Mesodermal cell (in vitro differentiated cells): ENCODE results near the gene ERBB2.
"Not testable (repeated sequence)": the region's sequence is repeated elsewhere in the genome, so short reads cannot be mapped to it uniquely, and the experiment has no call there.

Experiments
- H3K27ac ChIP-seq: 2 replicates; pipeline ENCODE4 v1.7.0; 2013; ENCODE audit warnings: mild to moderate bottlenecking, low read depth, low read length, moderate library complexity; ENCODE audit not compliant: severe bottlenecking
- H3K36me3 ChIP-seq: 2 replicates; pipeline ENCODE4 v1.7.1; 2013; ENCODE audit warnings: mild to moderate bottlenecking, low read length, moderate library complexity; ENCODE audit not compliant: control insufficient read depth, insufficient read depth
- H3K4me1 ChIP-seq: one replicate; pipeline ENCODE4 v1.7.1; 2013; ENCODE audit warnings: mild to moderate bottlenecking, low read length; ENCODE audit not compliant: insufficient read depth, control insufficient read depth, poor library complexity, severe bottlenecking
- H3K4me3 ChIP-seq: 2 replicates; pipeline ENCODE4 v1.7.0; 2013; ENCODE audit warnings: low read length, control low read depth, mild to moderate bottlenecking; ENCODE audit not compliant: insufficient read depth, poor library complexity, severe bottlenecking; ENCODE audit errors: extremely low read depth
- H3K9me3 ChIP-seq: 2 replicates; pipeline ENCODE4 v1.7.1; 2013; ENCODE audit warnings: mild to moderate bottlenecking, low read length, moderate library complexity; ENCODE audit not compliant: control insufficient read depth
- WGBS, 2 experiments: methylation state at CpG; one replicate each; pipeline ENCODE4 v1.1.5; 2013; ENCODE audit warnings: missing lambda C conversion rate in 2 of 2; ENCODE audit not compliant: insufficient coverage in 2 of 2; 5-methylcytosine and 5-hydroxymethylcytosine counted together

ERBB2 gene

GRCh38 chr17:39742856-39743436 lies 43.1 kb downstream of the ERBB2 start:
- Histone ChIP-seq H3K4me3 (no peak overlapping the region), H3K36me3 (no peaks in the 10 kb centered on the region), H3K27ac (no peak overlapping the region), H3K4me1 (peaks cover 22% of the 10 kb centered on the region), H3K9me3 (no peaks in the 10 kb centered on the region)
- WGBS, 2 experiments: 92 to 99% methylated on average over 16 to 19 of the region's 21 CpGs

GRCh38 chr17:39744075-39744835 lies 44.4 kb downstream of the ERBB2 start:
- WGBS, 2 experiments: 90 to 94% methylated on average over 14 to 15 of the region's 16 CpGs

GRCh38 chr17:39744836-39745215 lies 45.0 kb downstream of the ERBB2 start:
- Histone ChIP-seq H3K36me3 (no peaks in the 10 kb centered on the region), H3K4me1 (peaks cover 18% of the 10 kb centered on the region), H3K4me3 (no peak overlapping the region), H3K9me3 (no peaks in the 10 kb centered on the region), H3K27ac (no peak overlapping the region)
- WGBS, 2 experiments: 88 to 91% methylated on average over 8 of the region's 8 CpGs

More at GRCh38 chr17:39744075-39744835, 44.4 kb downstream of the ERBB2 start:
- Histone ChIP-seq H3K4me1 (peaks cover 22% of the 10 kb centered on the region), H3K27ac (no peak overlapping the region), H3K4me3 (no peak overlapping the region), H3K9me3 (no peaks in the 10 kb centered on the region), H3K36me3 (no peaks in the 10 kb centered on the region)

- Histone ChIP-seq H3K9me3 (no peaks in the 10 kb centered on the region), H3K4me3 (no peak overlapping the region), H3K27ac (no peak overlapping the region), H3K36me3 (no peaks in the 10 kb centered on the region), H3K4me1 (peaks cover 11% of the 10 kb centered on the region)
- WGBS, 2 experiments: 93 to 96% methylated on average over 10 to 13 of the region's 23 CpGs
Measured at GRCh38 chr17:39745335-39746144, 45.7 kb downstream of the ERBB2 start.

GRCh38 chr17:39746145-39746461 lies 46.2 kb downstream of the ERBB2 start:
- no peak overlapping the region for H3K27ac ChIP-seq
- no peak overlapping the region for H3K4me3 ChIP-seq
- H3K4me1 ChIP-seq: peaks cover 5% of the 10 kb centered on the region
- no peaks in the 10 kb centered on the region for H3K9me3 ChIP-seq
- whole genome bisulfite sequencing, 2 experiments: 87 to 94% methylated on average over 5 to 6 of the region's 7 CpGs
- H3K36me3 ChIP-seq: no peaks in the 10 kb centered on the region

GRCh38 chr17:39747745-39748144 lies 47.9 kb downstream of the ERBB2 start:
- WGBS, 2 experiments: 96 to 100% methylated on average over 3 to 4 of the region's 4 CpGs
- H3K9me3 ChIP-seq: no peaks in the 10 kb centered on the region
- no peak overlapping the region for H3K27ac ChIP-seq
- H3K4me1 ChIP-seq: no peaks in the 10 kb centered on the region
- no peak overlapping the region for H3K4me3 ChIP-seq
- no peaks in the 10 kb centered on the region for H3K36me3 ChIP-seq

GRCh38 chr17:39748444-39749034 lies 48.7 kb downstream of the ERBB2 start:
- H3K4me1 ChIP-seq, H3K9me3 ChIP-seq, H3K36me3 ChIP-seq, H3K4me3 ChIP-seq, H3K27ac ChIP-seq: not testable (repeated sequence)
- WGBS, 2 experiments: 92 to 94% methylated on average over 2 to 5 of the region's 8 CpGs

- Histone ChIP-seq H3K27ac (no peak overlapping the region), H3K4me1 (peaks cover 6% of the 10 kb centered on the region), H3K4me3 (no peak overlapping the region), H3K9me3 (no peaks in the 10 kb centered on the region), H3K36me3 (no peaks in the 10 kb centered on the region)
- 83 to 90% methylated on average over 7 to 9 of the region's 9 CpGs for WGBS, 2 experiments
Measured at GRCh38 chr17:39750131-39751015, 50.5 kb downstream of the ERBB2 start.

GRCh38 chr17:39751016-39751543 lies 51.2 kb downstream of the ERBB2 start:
- H3K4me1 ChIP-seq: peaks cover 13% of the 10 kb centered on the region
- H3K27ac ChIP-seq: no peak overlapping the region
- no peak overlapping the region for H3K4me3 ChIP-seq
- H3K36me3 ChIP-seq: no peaks in the 10 kb centered on the region
- 83 to 87% methylated on average over 4 of the region's 5 CpGs for WGBS, 2 experiments
- no peaks in the 10 kb centered on the region for H3K9me3 ChIP-seq

GRCh38 chr17:39751637-39752036 lies 51.8 kb downstream of the ERBB2 start:
- H3K9me3 ChIP-seq: no peaks in the 10 kb centered on the region
- H3K27ac ChIP-seq: no peak overlapping the region
- H3K4me3 ChIP-seq: no peak overlapping the region
- H3K4me1 ChIP-seq: peaks cover 13% of the 10 kb centered on the region
- no peaks in the 10 kb centered on the region for H3K36me3 ChIP-seq
- 85 to 91% methylated on average over 8 to 10 of the region's 10 CpGs for WGBS, 2 experiments
